Panc1 (cell line): Measurements from ENCODE around the gene CDH13. TPM values are rescaled to one million over a fixed set of nuclear protein-coding genes. Genes with fewer than 3 reads are reported as not detected.

Experiments used
- ATAC-seq: fragments of 200-7000 bp; cut with Tn5 transposase; 2 replicates; pipeline ENCODE4 v1.9.1; 2020; ENCODE audit warnings: mild to moderate bottlenecking, moderate library complexity
- BruUV-seq: library from RNA; stranded (reverse); fragments of 400-500 nt; replicated peaks from 2 replicates; lab custom pipeline; 2021; lab: Mats Ljungman, UMichigan
- CTCF ChIA-PET: fragments of 300-600 bp; sonication (Branson Sonifier 250); formaldehyde crosslinking; loops from one replicate; lab custom pipeline; 2022; ENCODE audit warnings: antibody characterized with exemption; lab: Charles Lee
- POLR2A ChIA-PET: fragments of 300-600 bp; sonication (Branson Sonifier 250); formaldehyde crosslinking; loops from one replicate; lab custom pipeline; 2022; ENCODE audit warnings: antibody characterized with exemption; lab: Charles Lee
- DNase-seq: peaks from one replicate; pipeline ENCODE4 v3.0.0-alpha.2; 2010; ENCODE audit warnings: low read depth, low spot score
- H3K27ac ChIP-seq: 2 replicates; pipeline ENCODE4 v1.5.1; 2011; ENCODE audit warnings: mild to moderate bottlenecking, low read length, inconsistent platforms
- H3K27me3 ChIP-seq: fragments of 200-500 bp; sonication (Bioruptor generic); 2 replicates; pipeline ENCODE4 v1.6.0; 2014; ENCODE audit warnings: low read length, inconsistent platforms; ENCODE audit not compliant: control insufficient read depth, insufficient read depth
- H3K36me3 ChIP-seq: fragments of 200-500 bp; sonication (Bioruptor generic); 2 replicates; pipeline ENCODE4 v1.5.1; 2014; ENCODE audit warnings: inconsistent platforms, mild to moderate bottlenecking, low read length, moderate library complexity; ENCODE audit not compliant: control insufficient read depth, insufficient read depth
- H3K4me1 ChIP-seq: 2 replicates; pipeline ENCODE4 v1.5.1; 2011; ENCODE audit warnings: inconsistent platforms, mild to moderate bottlenecking, low read length, moderate library complexity; ENCODE audit not compliant: control insufficient read depth, insufficient read depth
- H3K4me3 ChIP-seq, 2 experiments: 2 replicates each; pipeline ENCODE4 v1.5.1; 2011 to 2012; ENCODE audit warnings: low read depth in 2 of 2, low read length in 2 of 2, mild to moderate bottlenecking in 2 of 2, inconsistent platforms in 1 of 2, moderate library complexity in 1 of 2
- H3K9me3 ChIP-seq: fragments of 200-500 bp; sonication (Bioruptor generic); 2 replicates; pipeline ENCODE4 v1.5.1; 2014; ENCODE audit warnings: low read depth, mild to moderate bottlenecking, inconsistent platforms, low read length, moderate library complexity; ENCODE audit not compliant: control insufficient read depth, insufficient read depth
- CTCF ChIP-seq: fragments of 450-650 bp; IDR thresholded peaks from 2 replicates; pipeline ENCODE4 v1.5.1; 2017; ENCODE audit warnings: mild to moderate bottlenecking
- POLR2AphosphoS5 ChIP-seq: IDR thresholded peaks from 2 replicates; pipeline ENCODE4 v1.6.1; 2012; ENCODE audit warnings: mild to moderate bottlenecking, low read depth, low read length, moderate library complexity
- REST ChIP-seq, 2 experiments: IDR thresholded peaks; 2 replicates each; pipeline ENCODE4 v1.6.1; 2011 to 2012; ENCODE audit warnings: low read depth in 2 of 2, control low read depth in 1 of 2, low read length in 1 of 2, mild to moderate bottlenecking in 1 of 2, moderate library complexity in 1 of 2; ENCODE audit not compliant: insufficient read depth in 1 of 2
- SIN3A ChIP-seq: IDR thresholded peaks from 2 replicates; pipeline ENCODE4 v1.6.1; 2012; ENCODE audit warnings: low read depth, mild to moderate bottlenecking, low read length, moderate library complexity, borderline replicate concordance; ENCODE audit not compliant: insufficient read depth
- TCF7L2 ChIP-seq: IDR thresholded peaks from 2 replicates; pipeline ENCODE4 v1.6.1; 2011; ENCODE audit warnings: mild to moderate bottlenecking, low read depth, low read length, inconsistent platforms
- in situ Hi-C: cut with HindIII; loops from 2 replicates; pipeline ENCODE4 v1.10.0; 2016; ENCODE audit warnings: low sequenced_read_pairs, low pct_unique_long_range_greater_than_20kb
- intact Hi-C: fragments of 100-400 bp; cut with micrococcal nuclease; formaldehyde crosslinking; loops from one replicate; pipeline ENCODE4 v1.10.0; 2022; ENCODE audit not compliant: unreplicated experiment
- total RNA-seq: library from RNA; stranded (reverse); gene quantifications from one replicate; pipeline ENCODE4 v1.2.1, GENCODE V29; 2021; ENCODE audit not compliant: unreplicated experiment

Gene CDH13
- total RNA-seq, 1 experiment from 2014 or later = not detected

- in situ Hi-C loops = no loop called here
- no peak for ATAC-seq
- intact Hi-C loops = no loop called here
These were observed 1048.3 kb downstream of the CDH13 start for GRCh38 chr16:83674931-83675535.

GRCh38 chr16:83676086-83676485 is 1049.3 kb downstream of the CDH13 start:
- no peak for TF ChIP-seq CTCF
- no peak for TF ChIP-seq TCF7L2
- no peak for TF ChIP-seq REST (IDR thresholded peaks at IDR 0.05; ENCODE audit: insufficient read depth in 1 of 2, low read depth in 2 of 2, low read length in 1 of 2)
- TF ChIP-seq SIN3A = no peak
- no peak for TF ChIP-seq POLR2AphosphoS5
- Histone ChIP-seq H3K4me3 (no peak overlapping the region), H3K27me3 (no peaks in the 10 kb centered on the region; the same call in 1 of the 2 replicates), H3K27ac (no peak overlapping the region), H3K36me3 (no peaks in the 10 kb centered on the region), H3K9me3 (no peaks in the 10 kb centered on the region), H3K4me1 (no peaks in the 10 kb centered on the region)
- ChIA-PET CTCF (interaction anchor here (0.6 kb wide), 1 partner anchor 462 kb away, joined by 4 read pairs; no protein-coding TSS in a partner anchor), POLR2A (no interaction called here)
- intact Hi-C loops (no loop called here), in situ Hi-C loops (no loop called here)
- DNase-seq (no peak), ATAC-seq (no peak)
- no TSS peak for BruUV-seq

More at GRCh38 chr16:83674931-83675535, 1048.3 kb downstream of the CDH13 start:
- POLR2A ChIA-PET = no interaction called here
- Histone ChIP-seq H3K4me1 (no peaks in the 10 kb centered on the region), H3K27ac (no peak overlapping the region), H3K9me3 (no peaks in the 10 kb centered on the region), H3K4me3 (no peak overlapping the region), H3K36me3 (no peaks in the 10 kb centered on the region), H3K27me3 (no peaks in the 10 kb centered on the region; the same call in 1 of the 2 replicates)
- BruUV-seq = no TSS peak
- no peak for DNase-seq
- TF ChIP-seq POLR2AphosphoS5 = no peak
- no peak for TF ChIP-seq REST (IDR thresholded peaks at IDR 0.05; ENCODE audit: insufficient read depth in 1 of 2, low read depth in 2 of 2, low read length in 1 of 2)
- no peak for TF ChIP-seq SIN3A
- no peak for TF ChIP-seq TCF7L2
- no peak for TF ChIP-seq CTCF
- CTCF ChIA-PET = no interaction called here
